HCT116 (cell line): ENCODE data around the gene TRAF3IP1. TPM values are rescaled to one million over a fixed set of nuclear protein-coding genes. Genes with fewer than 3 reads are reported as not detected.

Source experiments
- ATAC-seq: fragments of 200-7000 bp; cut with Tn5 transposase; 2 replicates; pipeline ENCODE4 v1.9.1; 2020; ENCODE audit warnings: mild to moderate bottlenecking, moderate library complexity
- BruUV-seq: library from RNA; stranded (reverse); fragments of 400-500 nt; replicated peaks from 2 replicates; lab custom pipeline; 2021; lab: Mats Ljungman, UMichigan
- CTCF ChIA-PET: fragments of 300-600 bp; sonication (Branson Sonifier 250); formaldehyde crosslinking; loops from one replicate; lab custom pipeline; 2021; ENCODE audit warnings: antibody characterized with exemption; lab: Charles Lee
- POLR2A ChIA-PET: fragments of 300-600, 350-600 bp; sonication (Branson Sonifier 250); formaldehyde crosslinking; loops from one replicate; lab custom pipeline; 2021; ENCODE audit warnings: antibody characterized with exemption; lab: Charles Lee
- RAD21 ChIA-PET, 2 experiments: fragments of 300-600 bp; sonication (Branson Sonifier 250); formaldehyde crosslinking; loops; one replicate each; lab custom pipeline; 2023; ENCODE audit warnings: low total read pairs in 2 of 2; ENCODE audit not compliant: uncharacterized antibody in 2 of 2, unreplicated experiment in 2 of 2, low non-redundant PET in 1 of 2; lab: Charles Lee
- DNase-seq: peaks from one replicate; pipeline ENCODE4 v3.0.0-alpha.2; 2010; ENCODE audit warnings: low read depth, low spot score
- H2AFZ ChIP-seq: fragments of 200-600 bp; shearing (Covaris generic), sonication (generic); 2 replicates; pipeline ENCODE4 v1.6.1; 2017; ENCODE audit warnings: low read depth, mixed run types, mixed read lengths, antibody characterized with exemption, low read length; ENCODE audit not compliant: poor library complexity, severe bottlenecking
- H3K27ac ChIP-seq: 2 replicates; pipeline ENCODE4 v1.5.1; 2012; ENCODE audit warnings: low read depth, low read length
- H3K27me3 ChIP-seq: fragments of 200-600 bp; sonication (generic); 2 replicates; pipeline ENCODE4 v1.6.1; 2016; ENCODE audit warnings: mixed run types, low read length, mixed read lengths; ENCODE audit not compliant: insufficient read depth
- H3K36me3 ChIP-seq, 2 experiments: fragments of 200-500 bp in 1 of 2; fragments of 200-600 bp in 1 of 2; sonication (Bioruptor generic) in 1 of 2; sonication (generic) in 1 of 2; 2 replicates each; pipeline versions ENCODE4 v1.5.1 to v1.6.1; 2014 to 2016; ENCODE audit warnings: low read length in 2 of 2, inconsistent platforms in 1 of 2, mixed read lengths in 1 of 2, mixed run types in 1 of 2; ENCODE audit not compliant: insufficient read depth in 2 of 2, control insufficient read depth in 1 of 2
- H3K4me1 ChIP-seq, 2 experiments: fragments of 200-600 bp in 1 of 2; sonication (generic) in 1 of 2; 2 replicates each; pipeline versions ENCODE4 v1.5.1 to v1.6.1; 2012 to 2017; ENCODE audit warnings: low read length in 2 of 2, inconsistent platforms in 1 of 2, mild to moderate bottlenecking in 1 of 2, mixed read lengths in 1 of 2, mixed run types in 1 of 2, moderate library complexity in 1 of 2; ENCODE audit not compliant: insufficient read depth in 2 of 2, control insufficient read depth in 1 of 2
- H3K4me2 ChIP-seq: fragments of 200-600 bp; sonication (generic); 2 replicates; pipeline ENCODE4 v1.6.1; 2017; ENCODE audit warnings: mixed run types, low read length, mixed read lengths
- H3K4me3 ChIP-seq, 2 experiments: fragments of 200-600 bp in 1 of 2; sonication (generic) in 1 of 2; replicated peaks in 1 of 2; 2 replicates each; pipeline ENCODE4 v1.5.1; 2011 to 2016; ENCODE audit warnings: low read length in 2 of 2, control low read depth in 1 of 2, low read depth in 1 of 2, mild to moderate bottlenecking in 1 of 2, mixed read lengths in 1 of 2, mixed run types in 1 of 2
- H3K79me2 ChIP-seq: fragments of 200-600 bp; sonication (generic); 2 replicates; pipeline ENCODE4 v1.6.1; 2017; ENCODE audit warnings: mild to moderate bottlenecking, mixed run types, low read length, moderate library complexity, mixed read lengths; ENCODE audit not compliant: insufficient read depth
- H3K9ac ChIP-seq: fragments of 200-600 bp; sonication (generic); 2 replicates; pipeline ENCODE4 v1.6.1; 2016; ENCODE audit warnings: low read length, mixed read lengths
- H3K9me2 ChIP-seq: fragments of 200-600 bp; sonication (generic), shearing (Covaris generic); 2 replicates; pipeline ENCODE4 v1.6.1; 2017; ENCODE audit warnings: mixed run types, mild to moderate bottlenecking, moderate library complexity; ENCODE audit not compliant: insufficient read depth
- H3K9me3 ChIP-seq, 2 experiments: fragments of 200-500 bp in 1 of 2; fragments of 200-600 bp in 1 of 2; sonication (Bioruptor generic) in 1 of 2; sonication (generic) in 1 of 2; 2 replicates each; pipeline ENCODE4 v1.6.1; 2014 to 2017; ENCODE audit warnings: low read length in 2 of 2, mixed read lengths in 2 of 2, inconsistent platforms in 1 of 2, low read depth in 1 of 2, mild to moderate bottlenecking in 1 of 2, mixed run types in 1 of 2, moderate library complexity in 1 of 2; ENCODE audit not compliant: control insufficient read depth in 1 of 2, insufficient read depth in 1 of 2
- H4K20me1 ChIP-seq: fragments of 200-600 bp; sonication (generic), shearing (Covaris generic); 2 replicates; pipeline ENCODE4 v1.6.1; 2017; ENCODE audit warnings: mixed run types, mild to moderate bottlenecking, moderate library complexity; ENCODE audit not compliant: insufficient read depth
- EGR1 ChIP-seq: IDR thresholded peaks from 2 replicates; pipeline ENCODE4 v1.6.1; 2012; ENCODE audit warnings: low read depth
- ELF1 ChIP-seq: IDR thresholded peaks from 2 replicates; pipeline ENCODE4 v1.6.1; 2012; ENCODE audit warnings: low read depth, borderline replicate concordance
- FOSL1 ChIP-seq: IDR thresholded peaks from 2 replicates; pipeline ENCODE4 v1.6.1; 2012; ENCODE audit warnings: low read depth
- POLR2AphosphoS5 ChIP-seq: IDR thresholded peaks from 2 replicates; pipeline ENCODE4 v1.6.1; 2011; ENCODE audit warnings: mild to moderate bottlenecking, low read depth, low read length, moderate library complexity
- RAD21 ChIP-seq: IDR thresholded peaks from 2 replicates; pipeline ENCODE4 v1.6.1; 2012; ENCODE audit warnings: low read depth, mild to moderate bottlenecking
- SIN3A ChIP-seq: IDR thresholded peaks from 2 replicates; pipeline ENCODE4 v1.6.1; 2012; ENCODE audit warnings: low read depth
- SRF ChIP-seq: IDR thresholded peaks from 2 replicates; pipeline ENCODE4 v1.6.1; 2012; ENCODE audit warnings: low read depth
- ZFX ChIP-seq: fragments of 450-650 bp; IDR thresholded peaks from 2 replicates; pipeline ENCODE4 v1.6.1; 2017
- intact Hi-C: fragments of 100-400 bp; cut with micrococcal nuclease; formaldehyde crosslinking; loops from 2 replicates; pipeline ENCODE4 v1.10.0; 2022
- total RNA-seq: library from RNA; stranded (reverse); gene quantifications from one replicate; pipeline ENCODE4 v1.2.1, GENCODE V29; 2021; ENCODE audit not compliant: unreplicated experiment
- TF ChIP-seq, protein P1 (sequence below): IDR thresholded peaks from 2 replicates; pipeline ENCODE4 v1.6.1; 2012; ENCODE audit warnings: low read depth

TRAF3IP1 gene
- total RNA-seq, 1 experiment from 2014 or later: 19.4 TPM

DNA sequence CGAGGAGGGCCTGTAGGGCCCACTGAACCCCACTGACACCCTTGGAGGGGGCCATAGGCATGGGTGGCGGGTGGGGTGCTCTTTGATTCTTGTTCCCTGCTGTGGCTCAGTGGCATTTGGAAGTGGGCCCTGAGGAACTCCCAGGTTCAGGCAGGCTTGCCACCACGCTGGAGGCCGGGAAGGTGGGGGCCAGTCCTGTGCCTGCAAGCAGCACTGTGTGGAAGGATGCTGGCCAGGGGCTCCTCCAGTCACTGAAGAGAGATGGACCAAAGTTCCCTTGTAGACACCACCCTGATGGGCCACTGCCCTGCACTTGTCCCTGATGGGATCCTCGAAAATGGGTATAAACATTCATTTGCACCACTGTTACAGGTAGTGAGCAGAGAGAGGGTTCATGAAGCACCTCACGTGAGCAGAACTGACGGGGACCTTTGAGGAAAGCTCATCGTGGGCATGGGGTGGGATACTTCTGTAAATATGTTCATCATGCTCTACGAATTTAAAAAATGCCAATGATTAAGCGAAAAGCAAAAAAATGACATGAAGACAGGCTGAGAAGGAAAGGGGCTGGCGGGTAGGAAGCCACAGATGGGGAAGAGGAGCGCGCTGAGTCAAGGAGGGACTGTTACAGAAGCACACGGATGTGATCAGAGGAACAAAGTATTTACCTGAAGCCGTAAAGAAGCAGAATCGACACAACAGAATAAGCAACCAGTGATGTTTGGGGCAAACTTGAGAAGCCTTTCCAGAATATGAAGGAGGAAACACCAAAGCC is 61.2 kb downstream of the TRAF3IP1 start:
- H3K4me3 ChIP-seq: no peak overlapping the region
- peak overlapping the region; percentile 46 for H3K27ac ChIP-seq
- intact Hi-C loops: no loop called here
- TF ChIP-seq EGR1 (no peak), FOSL1 (no peak), POLR2AphosphoS5 (no peak), RAD21 (no peak), SRF (no peak), SIN3A (no peak), ZFX (no peak), ELF1 (no peak)
- TF ChIP-seq, protein P1, sequence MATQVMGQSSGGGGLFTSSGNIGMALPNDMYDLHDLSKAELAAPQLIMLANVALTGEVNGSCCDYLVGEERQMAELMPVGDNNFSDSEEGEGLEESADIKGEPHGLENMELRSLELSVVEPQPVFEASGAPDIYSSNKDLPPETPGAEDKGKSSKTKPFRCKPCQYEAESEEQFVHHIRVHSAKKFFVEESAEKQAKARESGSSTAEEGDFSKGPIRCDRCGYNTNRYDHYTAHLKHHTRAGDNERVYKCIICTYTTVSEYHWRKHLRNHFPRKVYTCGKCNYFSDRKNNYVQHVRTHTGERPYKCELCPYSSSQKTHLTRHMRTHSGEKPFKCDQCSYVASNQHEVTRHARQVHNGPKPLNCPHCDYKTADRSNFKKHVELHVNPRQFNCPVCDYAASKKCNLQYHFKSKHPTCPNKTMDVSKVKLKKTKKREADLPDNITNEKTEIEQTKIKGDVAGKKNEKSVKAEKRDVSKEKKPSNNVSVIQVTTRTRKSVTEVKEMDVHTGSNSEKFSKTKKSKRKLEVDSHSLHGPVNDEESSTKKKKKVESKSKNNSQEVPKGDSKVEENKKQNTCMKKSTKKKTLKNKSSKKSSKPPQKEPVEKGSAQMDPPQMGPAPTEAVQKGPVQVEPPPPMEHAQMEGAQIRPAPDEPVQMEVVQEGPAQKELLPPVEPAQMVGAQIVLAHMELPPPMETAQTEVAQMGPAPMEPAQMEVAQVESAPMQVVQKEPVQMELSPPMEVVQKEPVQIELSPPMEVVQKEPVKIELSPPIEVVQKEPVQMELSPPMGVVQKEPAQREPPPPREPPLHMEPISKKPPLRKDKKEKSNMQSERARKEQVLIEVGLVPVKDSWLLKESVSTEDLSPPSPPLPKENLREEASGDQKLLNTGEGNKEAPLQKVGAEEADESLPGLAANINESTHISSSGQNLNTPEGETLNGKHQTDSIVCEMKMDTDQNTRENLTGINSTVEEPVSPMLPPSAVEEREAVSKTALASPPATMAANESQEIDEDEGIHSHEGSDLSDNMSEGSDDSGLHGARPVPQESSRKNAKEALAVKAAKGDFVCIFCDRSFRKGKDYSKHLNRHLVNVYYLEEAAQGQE: no peak
- no peak for ATAC-seq
- H3K79me2 ChIP-seq: no peaks in the 10 kb centered on the region
- DNase-seq: no peak
- no peaks in the 10 kb centered on the region for H3K9me3 ChIP-seq
- no peaks in the 10 kb centered on the region for H4K20me1 ChIP-seq
- H3K4me1 ChIP-seq: peaks cover 30 to 32% of the 10 kb centered on the region in 2 experiments
- ChIA-PET CTCF (no interaction called here), RAD21 (no interaction called here), POLR2A (no interaction called here)
- no peak overlapping the region for H3K9ac ChIP-seq
- H3K4me2 ChIP-seq: 0 out of 2 replicates have a peak overlapping the region, but pooled peaks have one; percentile 10
- no peaks in the 10 kb centered on the region for H3K36me3 ChIP-seq
- no peaks in the 10 kb centered on the region for H3K27me3 ChIP-seq
- BruUV-seq: no TSS peak
- no peak overlapping the region for H2AFZ ChIP-seq
- H3K9me2 ChIP-seq: no peaks in the 10 kb centered on the region
